ENCODE results near the gene MAPK4.
"Not testable (repeated sequence)": the region's sequence is repeated elsewhere in the genome, so short reads cannot be mapped to it uniquely, and the experiment has no call there.

MAPK4 gene

GRCh38 chr18:50559752-50560680, at the start of gene MAPK4:
TSS of gene MAPK4 (plus strand) at chr18:50560087. CDS start at chr18:50663959, 103,872 bp downstream.
- FAIRE-seq: no peak

- not testable (repeated sequence) for FAIRE-seq
Measured at GRCh38 chr18:50517277-50517676, 42.6 kb upstream of the MAPK4 start.

- no peak for FAIRE-seq
Measured at GRCh38 chr18:50518787-50519546, 40.9 kb upstream of the MAPK4 start.

- FAIRE-seq: no peak
Measured at GRCh38 chr18:50523165-50523564, 36.7 kb upstream of the MAPK4 start.

- FAIRE-seq: no peak
Measured at GRCh38 chr18:50527636-50528307, 32.1 kb upstream of the MAPK4 start.

GRCh38 chr18:50528806-50529205, 31.1 kb upstream of the MAPK4 start:
- no peak for FAIRE-seq

GRCh38 chr18:50533822-50534221, 26.1 kb upstream of the MAPK4 start:
- FAIRE-seq: not testable (repeated sequence)

- FAIRE-seq: not testable (repeated sequence)
Measured at GRCh38 chr18:50544476-50544875, 15.4 kb upstream of the MAPK4 start.

GRCh38 chr18:50545936-50546335, 14.0 kb upstream of the MAPK4 start:
- no peak for FAIRE-seq

GRCh38 chr18:50548160-50548559, 11.7 kb upstream of the MAPK4 start:
- FAIRE-seq: no peak

GRCh38 chr18:50551651-50552050, 8.2 kb upstream of the MAPK4 start:
- FAIRE-seq: not testable (repeated sequence)

- no peak for FAIRE-seq
Measured at GRCh38 chr18:50558157-50558556, 1.7 kb upstream of the MAPK4 start.

GRCh38 chr18:50558948-50559751, 737 bp upstream of the MAPK4 start:
- no peak for FAIRE-seq

- FAIRE-seq: no peak
Measured at GRCh38 chr18:50560681-50561629, 1.1 kb downstream of the MAPK4 start.

GRCh38 chr18:50562258-50562657, 2.4 kb downstream of the MAPK4 start:
- FAIRE-seq: not testable (repeated sequence)

GRCh38 chr18:50562686-50563085, 2.8 kb downstream of the MAPK4 start:
- FAIRE-seq: no peak

- no peak for FAIRE-seq
Measured at GRCh38 chr18:50563376-50563775, 3.5 kb downstream of the MAPK4 start.

GRCh38 chr18:50569930-50570329, 10.0 kb downstream of the MAPK4 start:
- no peak for FAIRE-seq

GRCh38 chr18:50571606-50572005, 11.7 kb downstream of the MAPK4 start:
- no peak for FAIRE-seq

- not testable (repeated sequence) for FAIRE-seq
Measured at GRCh38 chr18:50573196-50573595, 13.3 kb downstream of the MAPK4 start.

- no peak for FAIRE-seq
Measured at GRCh38 chr18:50573679-50574078, 13.8 kb downstream of the MAPK4 start.

All from A204.1 (cell line).